HUES64 (cell line): Measurements from ENCODE around the gene SLX1A.
"Not testable (repeated sequence)": the region's sequence is repeated elsewhere in the genome, so short reads cannot be mapped to it uniquely, and the experiment has no call there.

Experiments
- H3K27ac ChIP-seq: 2 replicates; pipeline ENCODE4 v1.7.0; 2013; ENCODE audit warnings: low read depth, low read length, inconsistent platforms
- H3K27me3 ChIP-seq: 2 replicates; pipeline ENCODE4 v1.6.1; 2013; ENCODE audit warnings: mild to moderate bottlenecking, low read length; ENCODE audit not compliant: insufficient read depth
- H3K36me3 ChIP-seq: 2 replicates; pipeline ENCODE4 v1.6.1; 2013; ENCODE audit warnings: mild to moderate bottlenecking, low read length; ENCODE audit not compliant: insufficient read depth
- H3K4me1 ChIP-seq: 2 replicates; pipeline ENCODE4 v1.6.1; 2013; ENCODE audit warnings: mild to moderate bottlenecking, low read length, moderate library complexity; ENCODE audit not compliant: insufficient read depth
- H3K4me3 ChIP-seq: 2 replicates; pipeline ENCODE4 v1.5.1; 2013; ENCODE audit warnings: mild to moderate bottlenecking, low read length, moderate library complexity
- H3K9ac ChIP-seq: 2 replicates; pipeline ENCODE4 v1.6.1; 2013; ENCODE audit warnings: mild to moderate bottlenecking, low read depth, low read length
- H3K9me3 ChIP-seq: 2 replicates; pipeline ENCODE4 v1.6.1; 2013; ENCODE audit warnings: low read depth, low read length; ENCODE audit not compliant: insufficient read depth
- WGBS: fragments of 150-250, 120-280 bp; methylation state at CpG from one replicate; pipeline ENCODE4 v1.1.7; 2013; ENCODE audit warnings: missing lambda C conversion rate; 5-methylcytosine and 5-hydroxymethylcytosine counted together

SLX1A gene

GRCh38 chr16:30166202-30166902 is 27.3 kb upstream of the SLX1A start:
- Histone ChIP-seq H3K4me3 (no peak overlapping the region), H3K9ac (no peak overlapping the region), H3K4me1 (no peaks in the 10 kb centered on the region), H3K27ac (no peak overlapping the region), H3K27me3 (no peaks in the 10 kb centered on the region), H3K9me3 (no peaks in the 10 kb centered on the region), H3K36me3 (no peaks in the 10 kb centered on the region)
- 95% methylated on average over 10 of the region's 11 CpGs for WGBS

GRCh38 chr16:30168746-30169145 is 24.9 kb upstream of the SLX1A start:
- not testable (repeated sequence) for H3K27ac ChIP-seq, H3K27me3 ChIP-seq, H3K9ac ChIP-seq, H3K36me3 ChIP-seq, H3K4me3 ChIP-seq, H3K4me1 ChIP-seq, H3K9me3 ChIP-seq
- WGBS, result 96% methylated on average over 12 of the region's 29 CpGs

GRCh38 chr16:30169416-30169815 is 24.3 kb upstream of the SLX1A start:
- H3K4me1 ChIP-seq, H3K27ac ChIP-seq, H3K9me3 ChIP-seq, H3K27me3 ChIP-seq, H3K4me3 ChIP-seq, H3K36me3 ChIP-seq, H3K9ac ChIP-seq: not testable (repeated sequence)
- 98% methylated on average over 24 of the region's 38 CpGs for whole genome bisulfite sequencing

- not testable (repeated sequence) for H3K9ac ChIP-seq, H3K9me3 ChIP-seq, H3K27me3 ChIP-seq, H3K36me3 ChIP-seq, H3K4me1 ChIP-seq, H3K27ac ChIP-seq, H3K4me3 ChIP-seq
- 97% methylated on average over 17 of the region's 31 CpGs for WGBS
Measured at GRCh38 chr16:30170145-30170544, 23.5 kb upstream of the SLX1A start.

- 86% methylated on average over 3 of the region's 7 CpGs for WGBS
- no peaks in the 10 kb centered on the region for H3K9me3 ChIP-seq
- H3K27me3 ChIP-seq, result no peaks in the 10 kb centered on the region
- H3K4me3 ChIP-seq, result no peak overlapping the region
- no peaks in the 10 kb centered on the region for H3K36me3 ChIP-seq
- no peak overlapping the region for H3K27ac ChIP-seq
- H3K9ac ChIP-seq, result no peak overlapping the region
- H3K4me1 ChIP-seq, result no peaks in the 10 kb centered on the region
Measured at GRCh38 chr16:30173054-30173453, 20.6 kb upstream of the SLX1A start.

- not testable (repeated sequence) for H3K4me3 ChIP-seq, H3K27ac ChIP-seq, H3K4me1 ChIP-seq, H3K9me3 ChIP-seq, H3K9ac ChIP-seq, H3K36me3 ChIP-seq, H3K27me3 ChIP-seq
- WGBS, result 92% methylated on average over 6 of the region's 6 CpGs
Measured at GRCh38 chr16:30176876-30177275, 16.8 kb upstream of the SLX1A start.

- WGBS, result 93% methylated on average over 4 of the region's 4 CpGs
- peaks cover 18% of the 10 kb centered on the region for H3K27me3 ChIP-seq
- no peak overlapping the region for H3K4me3 ChIP-seq
- H3K27ac ChIP-seq, result no peak overlapping the region
- H3K4me1 ChIP-seq, result no peaks in the 10 kb centered on the region
- no peaks in the 10 kb centered on the region for H3K9me3 ChIP-seq
- no peaks in the 10 kb centered on the region for H3K36me3 ChIP-seq
- no peak overlapping the region for H3K9ac ChIP-seq
Measured at GRCh38 chr16:30179195-30179594, 14.5 kb upstream of the SLX1A start.

GRCh38 chr16:30179931-30180330 is 13.7 kb upstream of the SLX1A start:
- H3K27me3 ChIP-seq, result peaks cover 26% of the 10 kb centered on the region
- H3K4me1 ChIP-seq, result no peaks in the 10 kb centered on the region
- H3K9me3 ChIP-seq, result no peaks in the 10 kb centered on the region
- H3K4me3 ChIP-seq, result no peak overlapping the region
- no peak overlapping the region for H3K27ac ChIP-seq
- no peaks in the 10 kb centered on the region for H3K36me3 ChIP-seq
- WGBS, result 94% methylated on average over 8 of the region's 9 CpGs
- no peak overlapping the region for H3K9ac ChIP-seq

GRCh38 chr16:30180741-30181140 is 12.9 kb upstream of the SLX1A start:
- Histone ChIP-seq H3K36me3 (no peaks in the 10 kb centered on the region), H3K27me3 (peaks cover 27% of the 10 kb centered on the region), H3K27ac (no peak overlapping the region), H3K9ac (no peak overlapping the region), H3K9me3 (no peaks in the 10 kb centered on the region), H3K4me1 (no peaks in the 10 kb centered on the region), H3K4me3 (no peak overlapping the region)
- WGBS, result 86% methylated on average over 3 of the region's 3 CpGs

- WGBS, result 5% methylated on average over 81 of the region's 81 CpGs
- Histone ChIP-seq H3K4me3 (peak within 1 kb of the TSS; percentile 69), H3K27ac (no peak within 1 kb of the TSS), H3K36me3 (no peaks in the 10 kb centered on the region), H3K27me3 (peaks cover 27% of the 10 kb centered on the region), H3K9me3 (no peaks in the 10 kb centered on the region), H3K9ac (peak within 1 kb of the TSS; percentile 62; the same call in 1 of the 2 replicates), H3K4me1 (no peaks in the 10 kb centered on the region)
Measured at GRCh38 chr16:30183233-30184095, 10.2 kb upstream of the SLX1A start, which contains the start of gene CORO1A. Gene CORO1A, plus strand, starts transcription at chr16:30183602. Its CDS starts 1,608 bp downstream, at chr16:30185210.

GRCh38 chr16:30184096-30184890 is 9.4 kb upstream of the SLX1A start:
- Histone ChIP-seq H3K9ac (no peak overlapping the region), H3K4me3 (peak overlapping the region; percentile 69), H3K36me3 (no peaks in the 10 kb centered on the region)

More at GRCh38 chr16:30184096-30184890, 9.4 kb upstream of the SLX1A start:
- 75% methylated on average over 24 of the region's 24 CpGs for WGBS
- no peak overlapping the region for H3K27ac ChIP-seq
- H3K4me1 ChIP-seq, result no peaks in the 10 kb centered on the region
- H3K9me3 ChIP-seq, result no peaks in the 10 kb centered on the region
- peaks cover 27% of the 10 kb centered on the region for H3K27me3 ChIP-seq
